H1 (cell line): ENCODE results near the gene LUZP1.

Experiments used
- ASH2L ChIP-seq: fragments of 200-600, 300-600 bp; sonication (generic); IDR thresholded peaks from one replicate; pipeline ENCODE4 v1.7.1; 2017; ENCODE audit warnings: low read length
- CTCF ChIP-seq, 3 experiments: IDR thresholded peaks; 1 replicate in 2 of 3; 2 replicates in 1 of 3; pipeline versions ENCODE4 v1.5.1 to v1.6.1; 2011; ENCODE audit warnings: low read length in 3 of 3, mild to moderate bottlenecking in 3 of 3, inconsistent platforms in 2 of 3, low read depth in 1 of 3, moderate library complexity in 1 of 3; ENCODE audit not compliant: insufficient read depth in 1 of 3; ENCODE audit errors: control extremely low read depth in 1 of 3
- EZH2 ChIP-seq: fragments of 200-600 bp; sonication (generic); IDR thresholded peaks from 2 replicates; pipeline ENCODE4 v1.7.1; 2012; ENCODE audit warnings: low read depth, mild to moderate bottlenecking, moderate library complexity, low read length, inconsistent platforms; ENCODE audit not compliant: severe bottlenecking
- MAX ChIP-seq: IDR thresholded peaks from 2 replicates; pipeline ENCODE4 v1.6.1; 2012; ENCODE audit warnings: inconsistent platforms
- SIN3A ChIP-seq, 2 experiments: IDR thresholded peaks in 1 of 2; conservative IDR thresholded peaks in 1 of 2; 2 replicates each; pipeline ENCODE4 v1.6.1; 2011 to 2012; ENCODE audit warnings: low read length in 2 of 2, improper control_type of control experiment in 1 of 2, low read depth in 1 of 2, mild to moderate bottlenecking in 1 of 2
- TAF1 ChIP-seq: IDR thresholded peaks from 2 replicates; pipeline ENCODE4 v1.6.1; 2011; ENCODE audit warnings: mild to moderate bottlenecking, low read depth, low read length

- TF ChIP-seq CTCF (IDR thresholded peaks at IDR 0.05; ENCODE audit: control extremely low read depth in 1 of 3, insufficient read depth in 1 of 3, low read depth in 1 of 3, low read length in 3 of 3) (no peak), MAX (no peak), TAF1 (no peak), ASH2L (no peak), EZH2 (no peak), SIN3A (conservative IDR thresholded peaks at IDR 0.05 in 1 of 2, IDR thresholded peaks at IDR 0.05 in 1 of 2; ENCODE audit: low read depth in 1 of 2, low read length in 2 of 2) (no peak)
These were observed 94.6 kb downstream of the LUZP1 start for GRCh38 chr1:23074012-23074411.
